HT-29 (cell line): Measurements from ENCODE around the gene TMX1. TPM values are rescaled to one million over a fixed set of nuclear protein-coding genes. Genes with fewer than 3 reads are reported as not detected.
A peak's percentile ranks its signal among the peaks of the same experiment; 100 is the strongest.

Source experiments
- DNase-seq: peaks from one replicate; pipeline ENCODE4 v3.0.0-alpha.2; 2015; ENCODE audit warnings: low spot score
- total RNA-seq: library from RNA; depleted of rRNA; stranded (reverse); fragments of >200 nt; shearing (Covaris generic); gene quantifications from 2 replicates; pipeline ENCODE4 v1.2.3, GENCODE V29; 2014

The TMX1 gene
- total RNA-seq, 1 experiment from 2014 or later = 20.6 TPM

- no peak for DNase-seq
Observed at GRCh38 chr14:51242545-51243490, 2.8 kb downstream of the TMX1 start.

- no peak for DNase-seq
Observed at GRCh38 chr14:51244591-51244990, 4.5 kb downstream of the TMX1 start.

- no peak for DNase-seq
Observed at GRCh38 chr14:51246032-51246431, 6.0 kb downstream of the TMX1 start.

- no peak for DNase-seq
Observed at GRCh38 chr14:51248016-51248987, 8.3 kb downstream of the TMX1 start.

GRCh38 chr14:51251486-51251885, 11.4 kb downstream of the TMX1 start:
- no peak for DNase-seq

- DNase-seq = no peak
Observed at GRCh38 chr14:51253880-51254279, 13.8 kb downstream of the TMX1 start.

- DNase-seq = no peak
Observed at GRCh38 chr14:51258280-51258679, 18.2 kb downstream of the TMX1 start.

GRCh38 chr14:51258788-51259187, 18.7 kb downstream of the TMX1 start:
- DNase-seq = no peak

GRCh38 chr14:51260225-51260624, 20.2 kb downstream of the TMX1 start:
- DNase-seq = no peak

- no peak for DNase-seq
Observed at GRCh38 chr14:51261151-51261550, 21.1 kb downstream of the TMX1 start.

- no peak for DNase-seq
Observed at GRCh38 chr14:51262868-51263267, 22.8 kb downstream of the TMX1 start.

- no peak for DNase-seq
Observed at GRCh38 chr14:51269634-51270033, 29.6 kb downstream of the TMX1 start.

- no peak for DNase-seq
Observed at GRCh38 chr14:51276605-51277004, 36.6 kb downstream of the TMX1 start.

- DNase-seq = no peak
Observed at GRCh38 chr14:51277753-51278415, 37.8 kb downstream of the TMX1 start.

GRCh38 chr14:51282517-51282916, 42.5 kb downstream of the TMX1 start:
- no peak for DNase-seq

- DNase-seq = peak; percentile 55
Observed at GRCh38 chr14:51283402-51284085, 43.5 kb downstream of the TMX1 start.

GRCh38 chr14:51284241-51284640, 44.2 kb downstream of the TMX1 start:
- no peak for DNase-seq

GRCh38 chr14:51285120-51285519, 45.1 kb downstream of the TMX1 start:
- DNase-seq = no peak

- DNase-seq = no peak
Observed at GRCh38 chr14:51289169-51289568, 49.1 kb downstream of the TMX1 start.

- DNase-seq = no peak
Observed at GRCh38 chr14:51290132-51290531, 50.1 kb downstream of the TMX1 start.

- DNase-seq = no peak
Observed at GRCh38 chr14:51291016-51291415, 51.0 kb downstream of the TMX1 start.
